K562 (cell line): ENCODE results near the gene CD1D. TPM values are rescaled to one million over a fixed set of nuclear protein-coding genes. Genes with fewer than 3 reads are reported as not detected.

Source experiments
- BHLHE40 ChIP-seq: IDR thresholded peaks from 2 replicates; pipeline ENCODE4 v1.6.1; 2011; ENCODE audit warnings: low read length, improper control_type of control experiment
- CEBPB ChIP-seq: fragments of 450-650 bp; IDR thresholded peaks from 2 replicates; pipeline ENCODE4 v1.6.1; 2016; ENCODE audit warnings: missing genetic modification characterization, missing compliant biosample characterization
- IRF9 ChIP-seq: fragments of 450-650 bp; IDR thresholded peaks from 2 replicates; pipeline ENCODE4 v1.6.1; 2016; ENCODE audit warnings: missing biosample characterization, missing genetic modification characterization
- MED1 ChIP-seq: sonication (generic); formaldehyde crosslinking; IDR thresholded peaks from 2 replicates; pipeline ENCODE4 v1.8.1; 2023; ENCODE audit warnings: missing genetic modification reagents, borderline replicate concordance
- NFE2 ChIP-seq: IDR thresholded peaks from 2 replicates; pipeline ENCODE4 v1.6.1; 2014; ENCODE audit warnings: antibody characterized with exemption, low read depth
- NFIX ChIP-seq: fragments of 250-450 bp; sonication (Bioruptor Pico); IDR thresholded peaks from 2 replicates; pipeline ENCODE4 v1.4.0; 2020; ENCODE audit warnings: low read depth, mild to moderate bottlenecking, moderate library complexity
- POLR3A ChIP-seq: IDR thresholded peaks from 2 replicates; pipeline ENCODE4 v1.6.1; 2011; ENCODE audit warnings: borderline replicate concordance, mild to moderate bottlenecking, moderate library complexity; ENCODE audit not compliant: insufficient read length, insufficient read depth; ENCODE audit errors: extremely low read depth
- PRDM10 ChIP-seq: fragments of 450-650 bp; IDR thresholded peaks from 2 replicates; pipeline ENCODE4 v1.6.1; 2018; ENCODE audit not compliant: partially characterized antibody
- SIN3A ChIP-seq, 2 experiments: fragments of 150-350 bp in 1 of 2; IDR thresholded peaks; 2 replicates each; pipeline ENCODE4 v1.6.1; 2011 to 2016; ENCODE audit warnings: borderline replicate concordance in 2 of 2, low read depth in 2 of 2, low read length in 2 of 2, mild to moderate bottlenecking in 2 of 2, moderate library complexity in 2 of 2; ENCODE audit not compliant: control insufficient read depth in 1 of 2
- TCF3 ChIP-seq: sonication (generic); formaldehyde crosslinking; IDR thresholded peaks from 2 replicates; pipeline ENCODE4 v1.4.0; 2020; ENCODE audit warnings: mild to moderate bottlenecking, missing genetic modification reagents
- ZBTB11 ChIP-seq, 3 experiments: fragments of 200-800 bp in 1 of 3; fragments of 250-450 bp in 1 of 3; fragments of 450-650 bp in 1 of 3; sonication (Bioruptor Pico) in 1 of 3; sonication (Bioruptor generic) in 1 of 3; formaldehyde crosslinking in 1 of 3; IDR thresholded peaks; 2 replicates each; pipeline versions ENCODE4 v1.6.1 to v1.8.0; 2016 to 2022; ENCODE audit warnings: mild to moderate bottlenecking in 2 of 3, missing genetic modification characterization in 2 of 3, missing compliant biosample characterization in 1 of 3, moderate library complexity in 1 of 3
- polyA plus RNA-seq, 8 experiments: library from polyadenylated mRNA; depleted of rRNA in 4 of 8; stranded (reverse) in 5 of 8; unstranded in 3 of 8; fragments of >200 nt; fragmentation: Nextera tagmentation in 2 of 8; fragmentation: Illumina TruSeq in 1 of 8; extraction: Ambion mirVana in 2 of 8; extraction: Trizol in 1 of 8; gene quantifications; 2 replicates each; pipeline versions ENCODE4 v1.2.1 to v1.2.3, GENCODE V29; 2011 to 2014; ENCODE audit warnings: inconsistent platforms in 1 of 8, missing spikeins in 1 of 8
- total RNA-seq, 7 experiments: library from RNA; depleted of rRNA in 6 of 7; stranded (reverse); fragments of >200 nt in 6 of 7; fragmentation: Illumina TruSeq in 2 of 7; extraction: Trizol in 2 of 7; gene quantifications; 2 replicates each; pipeline versions ENCODE4 v1.2.1 to v1.2.3, GENCODE V29; 2011 to 2021; ENCODE audit warnings: low replicate concordance in 1 of 7
- TF ChIP-seq, protein P1 (sequence below): sonication (generic); formaldehyde crosslinking; IDR thresholded peaks from 2 replicates; pipeline ENCODE4 v1.8.0; 2022; ENCODE audit warnings: missing genetic modification reagents, mild to moderate bottlenecking, moderate library complexity, borderline replicate concordance

The CD1D gene
- total and polyA plus RNA-seq, 9 of the 15 experiments (the other 6 are each of a cell fraction or from before 2014, with no cell fraction given): 0.03 TPM; not detected in 8

DNA sequence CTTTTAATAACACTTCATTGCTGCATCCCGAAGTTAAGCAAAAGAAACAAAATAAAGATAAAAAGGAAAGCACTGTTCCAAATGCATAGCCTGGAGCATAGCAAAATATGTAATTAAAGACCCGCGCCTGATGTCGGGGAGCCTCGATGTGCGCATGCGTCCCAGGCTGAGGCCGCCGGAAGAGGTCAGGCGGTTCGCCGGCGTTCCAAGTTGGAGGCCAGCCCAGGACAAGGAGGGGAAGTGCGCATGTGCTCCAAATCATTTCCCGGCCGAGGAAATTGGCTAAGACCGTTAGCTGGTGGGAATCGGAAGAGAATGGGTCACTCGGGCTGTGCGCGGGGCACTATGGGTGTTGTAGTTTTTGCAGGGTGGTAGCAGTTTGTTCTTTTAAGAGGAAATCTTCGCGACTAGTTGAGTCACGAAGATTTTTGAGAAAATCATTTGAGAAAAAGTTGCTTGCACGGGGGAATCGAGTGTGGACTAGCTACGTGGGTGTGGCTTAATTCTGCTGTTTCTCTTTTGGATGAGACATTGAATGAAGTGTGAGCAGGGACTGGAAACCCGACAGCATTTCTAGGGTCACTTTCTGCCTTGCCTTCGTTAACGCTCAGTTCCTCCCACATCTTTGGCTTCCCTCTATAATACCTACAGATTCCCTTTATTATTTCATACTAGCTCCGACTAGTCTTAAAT, 31.0 kb upstream of the CD1D start (continued):
- TF ChIP-seq POLR3A: no peak
- TF ChIP-seq SIN3A (IDR thresholded peaks at IDR 0.05; ENCODE audit: borderline replicate concordance in 2 of 2, control insufficient read depth in 1 of 2, low read depth in 2 of 2, low read length in 2 of 2): no peak
- TF ChIP-seq TCF3 (CRISPR knock-in tag): no peak
- TF ChIP-seq ZBTB11 (CRISPR knock-in tag; IDR thresholded peaks at IDR 0.05): peak in 1 of 3 experiments; percentile 88; a peak in 2 of 6 replicates
- TF ChIP-seq CEBPB (tag): 0 out of 2 replicates have a peak, but pooled peaks have one; percentile 9
- TF ChIP-seq PRDM10: peak; percentile 39
- TF ChIP-seq BHLHE40: peak; percentile 13; the same call in 1 of the 2 replicates
- TF ChIP-seq NFIX (CRISPR knock-in tag): no peak
- no peak for TF ChIP-seq NFE2
- TF ChIP-seq, protein P1, sequence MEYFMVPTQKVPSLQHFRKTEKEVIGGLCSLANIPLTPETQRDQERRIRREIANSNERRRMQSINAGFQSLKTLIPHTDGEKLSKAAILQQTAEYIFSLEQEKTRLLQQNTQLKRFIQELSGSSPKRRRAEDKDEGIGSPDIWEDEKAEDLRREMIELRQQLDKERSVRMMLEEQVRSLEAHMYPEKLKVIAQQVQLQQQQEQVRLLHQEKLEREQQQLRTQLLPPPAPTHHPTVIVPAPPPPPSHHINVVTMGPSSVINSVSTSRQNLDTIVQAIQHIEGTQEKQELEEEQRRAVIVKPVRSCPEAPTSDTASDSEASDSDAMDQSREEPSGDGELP: peak; percentile 47; the same call in 1 of the 2 replicates
- no peak for TF ChIP-seq IRF9 (tag)
- TF ChIP-seq MED1 (CRISPR knock-in tag): no peak
